Measurements from ENCODE around the gene CCL27.
A peak's percentile ranks its signal among the peaks of the same experiment; 100 is the strongest.

The CCL27 gene

DNA sequence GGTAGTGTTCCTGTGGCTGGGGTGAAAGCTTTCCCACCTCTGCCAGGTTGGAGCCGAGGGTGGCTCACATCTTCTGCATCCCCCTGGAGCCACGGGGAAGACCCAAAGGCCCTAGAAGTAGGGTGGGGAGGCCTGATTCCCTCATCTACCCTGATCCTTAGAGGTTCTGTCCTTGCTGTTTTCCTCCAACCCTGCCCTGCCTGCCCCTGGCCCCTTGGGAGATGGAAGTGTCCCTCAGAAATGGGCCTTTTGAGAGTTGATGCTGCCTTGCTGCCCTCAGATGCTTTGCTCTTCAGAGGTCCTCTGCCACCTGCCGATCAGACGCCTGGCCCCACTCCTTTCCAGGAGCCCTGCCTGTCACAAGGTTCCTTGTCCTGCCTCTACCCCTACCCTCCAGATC, 22.4 kb upstream of the CCL27 start:
- no peak for DNase-seq (ENCODE audit: low spot score)

DNA sequence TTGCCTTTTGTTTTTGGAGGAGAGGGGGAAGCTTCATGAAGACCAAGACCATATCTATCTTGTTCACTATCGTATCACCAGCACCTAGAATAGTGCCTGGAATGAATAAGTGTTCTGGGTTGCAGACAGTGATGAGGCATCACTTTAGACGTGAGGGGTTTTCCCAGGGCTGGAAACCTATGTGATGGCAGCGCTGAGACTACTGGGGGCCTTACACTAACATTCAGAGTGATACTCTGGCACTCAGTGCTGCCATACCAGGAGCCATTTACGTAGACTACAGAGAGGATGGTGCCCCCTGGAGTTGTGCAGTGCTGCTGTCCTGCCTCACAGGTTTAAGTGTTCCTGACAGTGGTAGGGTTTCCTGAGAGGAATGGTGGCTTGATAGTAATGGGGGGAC, 21.7 kb upstream of the CCL27 start:
- no peak for DNase-seq (ENCODE audit: low spot score)

GRCh38 chr9:34675869-34676268, 13.4 kb upstream of the CCL27 start:
- no peak for DNase-seq (ENCODE audit: low spot score)

- peak; percentile 61 for DNase-seq (ENCODE audit: low spot score)
Observed at GRCh38 chr9:34675048-34675714, 12.7 kb upstream of the CCL27 start.

GRCh38 chr9:34674440-34674839, 12.0 kb upstream of the CCL27 start:
- DNase-seq (ENCODE audit: low spot score), result no peak

DNA sequence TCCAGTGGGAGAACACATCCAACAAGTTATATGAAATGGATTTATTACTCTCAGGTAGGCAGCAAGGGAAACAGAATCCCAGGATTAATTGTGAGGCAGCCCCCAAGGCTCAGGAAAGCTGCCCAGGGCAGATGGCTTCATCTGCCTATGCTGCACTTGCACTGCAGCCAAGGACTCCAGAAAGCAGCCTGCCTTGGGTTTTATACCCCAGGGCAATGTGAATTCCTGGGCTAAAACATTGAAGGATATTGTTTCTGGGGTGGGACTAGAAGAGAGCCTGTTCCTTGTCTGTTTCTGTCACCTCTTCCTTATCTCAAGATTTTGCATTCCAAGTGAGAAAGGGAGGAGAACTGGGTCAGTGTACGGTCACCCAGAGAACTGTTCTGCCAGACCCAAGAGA, 8.8 kb upstream of the CCL27 start:
- no peak for DNase-seq (ENCODE audit: low spot score)

- no peak for DNase-seq (ENCODE audit: low spot score)
Observed at GRCh38 chr9:34669809-34670562, 7.5 kb upstream of the CCL27 start.

GRCh38 chr9:34665381-34666250, 3.2 kb upstream of the CCL27 start:
- peak; percentile 75 for DNase-seq (ENCODE audit: low spot score)

DNA sequence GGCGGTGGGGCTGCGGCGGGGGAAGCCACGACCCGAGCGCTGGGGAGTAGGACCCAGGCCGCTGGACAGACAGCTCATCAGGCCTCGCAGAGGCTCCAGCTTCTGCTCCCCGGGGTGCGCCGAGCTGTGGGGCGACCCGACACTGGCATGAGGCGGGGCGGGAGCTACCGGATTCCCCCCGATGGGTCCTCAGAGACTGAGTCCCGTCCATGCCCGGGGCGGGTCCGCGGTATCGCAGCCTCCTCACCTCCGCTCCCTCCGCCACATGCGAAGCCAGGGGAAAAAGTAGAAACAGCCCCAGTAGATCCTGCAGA, 2.6 kb upstream of the CCL27 start:
- no peak for DNase-seq (ENCODE audit: low spot score)

DNA sequence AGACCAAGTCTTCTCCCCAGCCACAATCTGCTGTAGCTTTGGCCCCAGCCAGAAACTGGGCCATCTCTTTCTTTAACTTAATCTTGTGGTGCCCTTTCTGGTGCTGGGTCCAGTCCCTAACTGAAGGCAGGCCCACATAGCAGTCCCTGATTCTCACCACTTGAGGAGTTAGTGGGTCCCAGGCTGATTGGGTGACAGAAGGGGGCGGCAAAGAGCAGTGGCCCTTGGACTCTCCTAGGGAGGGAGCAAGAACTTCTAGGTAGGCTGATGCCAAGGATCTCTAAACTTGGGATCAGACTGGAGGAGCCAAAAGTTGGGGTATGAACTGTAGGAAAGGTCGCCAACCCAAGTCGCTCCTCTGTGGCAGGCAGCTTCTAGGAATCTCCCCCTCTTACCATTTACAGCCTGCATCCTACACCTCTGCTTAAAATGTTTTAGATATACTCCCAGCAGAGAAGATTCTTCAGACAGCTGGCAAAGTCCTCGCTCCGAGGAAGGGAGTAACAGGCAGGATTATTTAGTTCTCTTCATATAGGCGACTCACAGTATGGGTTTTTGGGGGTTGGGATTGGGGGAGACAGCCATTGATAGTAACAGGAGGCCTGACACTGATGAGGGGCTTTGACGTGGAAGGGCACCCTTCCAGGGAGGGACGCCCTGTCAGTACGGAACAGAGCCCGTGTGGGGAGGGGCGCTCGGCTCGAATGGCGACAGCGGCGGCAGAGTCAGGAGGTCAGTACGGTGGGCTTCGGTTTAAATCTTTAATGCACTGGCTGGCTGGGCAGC, 2.0 kb upstream of the CCL27 start:
- DNase-seq (ENCODE audit: low spot score), result peak; percentile 62

GRCh38 chr9:34663303-34663605, 797 bp upstream of the CCL27 start:
- DNase-seq (ENCODE audit: low spot score), result no peak

DNA sequence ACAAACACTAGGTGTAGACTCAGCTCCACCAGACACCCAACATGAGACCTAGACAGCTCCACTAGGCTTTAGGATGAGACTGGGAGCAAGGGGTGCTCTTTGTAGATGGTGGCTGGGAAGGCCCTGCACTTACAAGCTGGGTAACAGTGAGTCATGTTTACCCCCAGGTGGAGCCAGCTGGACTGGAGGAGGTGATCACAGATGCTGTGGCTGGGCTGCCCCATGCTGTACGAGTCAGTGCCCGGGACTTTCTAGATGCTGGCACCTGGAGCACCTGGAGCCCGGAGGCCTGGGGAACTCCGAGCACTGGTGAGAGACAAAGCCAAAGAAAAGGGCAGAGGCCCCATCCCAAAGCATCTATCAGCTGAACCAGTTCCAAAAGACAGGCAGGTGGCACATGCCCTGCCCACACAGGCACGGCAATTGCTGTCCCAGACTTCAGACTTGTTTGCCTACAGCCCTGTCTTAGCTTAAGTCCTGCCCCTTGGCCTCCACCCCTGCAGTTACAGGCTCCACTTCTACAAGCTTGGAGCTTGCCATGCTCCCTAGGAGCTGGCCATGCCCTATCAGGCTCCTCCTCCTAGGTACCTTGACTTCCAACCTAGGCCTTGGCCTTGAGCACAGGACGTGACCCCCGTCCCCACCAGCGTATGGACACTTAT, 2.7 kb downstream of the CCL27 start:
- DNase-seq (ENCODE audit: low spot score), result no peak

DNA sequence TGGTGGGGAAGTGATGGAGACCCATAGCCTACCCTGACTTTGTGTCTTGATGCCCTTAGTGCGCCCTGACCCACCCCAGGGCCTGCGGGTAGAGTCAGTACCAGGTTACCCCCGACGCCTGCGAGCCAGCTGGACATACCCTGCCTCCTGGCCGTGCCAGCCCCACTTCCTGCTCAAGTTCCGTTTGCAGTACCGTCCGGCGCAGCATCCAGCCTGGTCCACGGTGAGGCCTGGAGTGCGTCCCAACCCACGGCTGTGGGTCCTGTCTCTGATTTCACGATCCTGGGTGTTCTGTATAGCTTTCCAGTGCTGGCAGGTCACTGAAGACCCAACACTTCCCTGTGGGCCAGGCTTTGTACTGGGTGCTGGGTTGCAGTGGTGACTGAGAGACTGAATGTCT, 4.0 kb downstream of the CCL27 start:
- no peak for DNase-seq (ENCODE audit: low spot score)

GRCh38 chr9:34656992-34657391, 5.5 kb downstream of the CCL27 start:
- no peak for DNase-seq (ENCODE audit: low spot score)

DNA sequence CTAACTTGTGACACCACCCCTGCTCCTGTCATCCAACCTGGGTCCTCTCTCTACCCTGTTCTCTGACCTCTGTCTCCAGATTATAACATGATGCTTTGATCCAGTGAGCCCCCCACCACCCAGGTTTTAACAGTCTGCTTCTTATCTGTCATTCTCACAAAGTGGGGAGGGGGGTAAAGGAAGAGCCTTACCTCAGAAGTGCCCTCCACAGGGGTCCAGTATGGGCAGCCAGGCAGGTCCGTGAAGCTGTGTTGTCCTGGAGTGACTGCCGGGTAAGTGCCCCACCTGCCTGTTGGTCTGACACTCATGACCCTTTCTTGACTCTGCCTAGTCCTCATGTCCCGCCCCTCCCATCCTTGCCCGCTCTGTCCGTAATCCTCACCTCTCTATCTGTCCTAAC, 7.1 kb downstream of the CCL27 start:
- no peak for DNase-seq (ENCODE audit: low spot score)

DNA sequence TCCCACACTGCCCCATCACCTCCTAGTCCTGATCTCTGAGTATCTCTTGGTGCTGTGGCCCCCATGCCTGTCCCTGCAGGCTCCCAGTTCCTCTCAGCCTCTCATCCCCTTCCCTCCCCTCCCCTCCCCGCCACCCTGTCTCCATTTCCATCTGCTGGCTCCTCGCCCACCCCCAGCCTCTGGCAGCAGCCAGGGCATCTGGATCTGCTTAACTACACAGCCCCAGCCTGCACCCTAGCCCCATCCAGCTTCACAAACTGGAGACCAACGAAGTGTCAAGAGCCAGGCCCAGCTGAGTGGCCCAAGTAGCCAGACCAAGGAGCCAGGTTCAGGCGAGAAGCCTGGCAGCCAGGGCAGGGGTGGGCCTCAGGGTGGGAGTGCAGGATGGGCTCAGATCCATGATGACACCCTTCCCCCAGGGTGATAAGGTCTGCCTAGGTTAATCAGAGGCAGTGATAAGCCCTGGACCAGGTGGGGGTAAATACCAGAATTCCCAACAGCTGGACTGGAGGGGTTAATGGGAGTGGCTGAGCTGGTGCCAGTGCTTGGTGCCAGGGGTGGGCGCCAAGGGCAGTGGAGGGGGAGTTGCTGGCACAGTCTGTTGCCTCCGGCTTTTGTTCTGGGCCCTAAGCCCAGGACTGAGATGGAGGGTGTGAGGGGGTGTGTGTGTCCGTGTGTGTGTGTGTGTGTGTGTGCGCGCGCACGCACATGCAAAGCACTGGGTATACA, 8.0 kb downstream of the CCL27 start:
- no peak for DNase-seq (ENCODE audit: low spot score)

DNA sequence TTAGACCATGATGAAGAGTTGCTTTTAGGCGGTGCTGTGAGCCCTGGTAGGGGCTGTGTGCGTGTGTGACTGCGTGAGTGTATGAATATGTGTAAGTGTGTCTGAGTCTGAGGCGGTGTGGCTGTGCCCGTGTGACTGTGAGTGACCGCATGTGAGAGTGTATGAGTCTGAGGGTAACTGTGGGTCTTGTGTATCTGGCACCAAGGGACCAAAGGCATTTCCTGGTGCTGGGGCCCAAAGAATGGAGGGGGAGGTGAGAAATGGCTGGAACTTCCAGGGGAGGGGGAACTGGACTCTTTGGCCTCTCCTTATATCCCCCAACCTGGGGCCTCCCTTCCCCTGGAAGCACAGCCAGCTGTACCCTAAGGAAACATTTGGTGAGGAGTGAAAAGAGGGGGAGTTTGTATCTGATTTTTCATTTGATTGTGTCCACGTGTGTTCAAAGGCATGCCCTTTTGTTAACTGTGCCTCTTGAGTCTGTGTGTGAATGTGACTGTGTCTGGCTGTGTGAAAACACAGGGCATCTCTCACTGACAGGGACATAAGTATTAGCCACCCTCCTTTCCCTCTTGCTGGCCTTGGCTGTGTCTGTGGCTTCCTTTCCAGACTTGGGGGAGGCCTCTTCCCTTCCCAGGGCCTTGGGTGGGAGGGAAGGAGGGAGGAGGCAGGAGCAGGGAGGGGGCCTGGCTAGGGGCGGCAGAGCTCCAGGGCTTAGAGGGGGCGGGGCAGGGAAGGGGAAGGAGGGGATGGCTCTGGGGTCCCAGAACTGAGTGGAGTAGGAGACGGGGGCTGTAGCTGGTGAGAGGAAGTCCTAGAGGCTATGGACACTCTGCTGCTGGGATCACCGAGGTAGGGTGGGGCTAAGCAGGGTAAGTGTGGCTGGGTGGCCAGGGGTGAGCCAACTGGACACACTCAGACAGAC, 9.0 kb downstream of the CCL27 start:
- DNase-seq (ENCODE audit: low spot score), result no peak

DNA sequence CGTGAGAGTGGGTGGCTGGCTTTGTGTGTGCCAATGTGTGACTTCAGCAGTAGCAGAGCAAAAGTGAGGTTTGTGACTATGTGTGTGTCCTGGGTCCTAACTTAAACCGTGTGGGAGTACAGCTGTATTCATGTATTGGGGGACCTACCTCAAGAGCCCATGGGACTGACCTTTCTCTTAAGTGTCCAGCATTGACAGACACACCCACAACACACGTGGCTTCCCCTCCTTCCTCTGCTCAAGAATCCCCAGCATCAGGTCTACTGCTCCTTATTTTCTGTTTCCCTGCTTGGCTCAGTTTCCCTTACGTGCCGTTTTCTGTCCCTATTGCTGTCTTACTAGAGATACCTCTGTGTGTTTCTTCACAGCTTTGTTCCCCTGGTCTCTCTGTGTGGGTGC, 9.9 kb downstream of the CCL27 start:
- no peak for DNase-seq (ENCODE audit: low spot score)

DNA sequence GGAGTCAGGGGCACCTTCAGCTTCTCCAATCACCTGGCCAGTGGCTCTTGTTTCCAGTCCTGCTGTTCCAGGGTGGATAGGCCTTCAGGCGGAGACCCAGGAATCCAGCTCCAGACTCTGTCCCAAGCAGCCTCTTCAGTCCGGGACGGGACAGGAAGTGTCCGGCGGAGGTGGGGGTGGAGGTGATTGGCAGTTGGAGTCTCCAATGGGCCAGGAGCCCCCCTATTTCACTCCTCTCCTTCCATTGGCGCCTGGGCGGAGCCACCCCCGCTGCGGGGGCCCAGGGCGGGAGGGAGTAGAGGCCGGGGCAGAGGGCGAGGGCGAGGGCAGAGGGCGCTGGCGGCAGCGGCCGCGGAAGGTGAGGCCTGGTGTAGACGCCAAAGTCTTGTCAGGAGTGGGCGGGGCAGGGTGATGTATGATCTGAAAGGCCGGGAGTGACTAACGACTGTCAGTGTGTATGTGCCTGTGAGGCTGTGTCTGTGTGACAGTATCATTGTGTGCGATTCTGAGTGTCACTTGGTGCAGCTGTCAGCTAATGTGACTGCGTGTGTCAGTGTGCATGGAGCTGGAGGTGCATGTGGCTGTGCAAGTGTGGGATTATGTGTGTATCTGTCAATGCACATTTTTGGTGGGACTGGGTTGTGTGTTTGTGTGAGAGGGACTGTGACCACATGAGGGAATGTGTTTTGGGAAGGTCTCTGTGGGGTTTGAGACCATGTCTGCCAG, 10.4 kb downstream of the CCL27 start, which contains the start of gene IL11RA:
TSS of gene IL11RA (plus strand) at position 310 of the 726 bp plus-strand sequence. CDS start 3,033 bp downstream, outside the sequence.
- peak; percentile 84 for DNase-seq (ENCODE audit: low spot score)

Measured in HuH-7.5 (cell line).